ENCODE results near the gene ATP6V1G3.

DNA sequence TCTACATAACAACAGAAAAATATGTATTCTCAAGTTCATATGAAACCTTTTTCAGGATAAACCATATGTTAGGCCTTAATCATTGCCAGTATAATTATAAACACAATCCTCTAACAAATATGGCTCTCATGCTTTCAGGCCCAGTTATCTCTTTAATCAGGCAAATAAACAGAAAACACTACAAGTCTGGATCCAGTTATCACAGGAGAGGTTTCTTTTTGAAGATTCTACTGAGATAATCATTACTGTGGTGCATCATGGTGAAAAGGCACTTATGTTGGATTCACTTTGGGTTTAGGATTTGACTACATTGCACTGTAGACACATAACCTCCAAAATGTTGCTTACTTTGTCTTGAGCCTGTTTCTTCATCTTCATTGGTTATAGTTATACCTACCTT is 8.4 kb upstream of the ATP6V1G3 start:
- no peak for TF ChIP-seq POLR2A (IDR thresholded peaks at IDR 0.05)
- TF ChIP-seq, protein P1, sequence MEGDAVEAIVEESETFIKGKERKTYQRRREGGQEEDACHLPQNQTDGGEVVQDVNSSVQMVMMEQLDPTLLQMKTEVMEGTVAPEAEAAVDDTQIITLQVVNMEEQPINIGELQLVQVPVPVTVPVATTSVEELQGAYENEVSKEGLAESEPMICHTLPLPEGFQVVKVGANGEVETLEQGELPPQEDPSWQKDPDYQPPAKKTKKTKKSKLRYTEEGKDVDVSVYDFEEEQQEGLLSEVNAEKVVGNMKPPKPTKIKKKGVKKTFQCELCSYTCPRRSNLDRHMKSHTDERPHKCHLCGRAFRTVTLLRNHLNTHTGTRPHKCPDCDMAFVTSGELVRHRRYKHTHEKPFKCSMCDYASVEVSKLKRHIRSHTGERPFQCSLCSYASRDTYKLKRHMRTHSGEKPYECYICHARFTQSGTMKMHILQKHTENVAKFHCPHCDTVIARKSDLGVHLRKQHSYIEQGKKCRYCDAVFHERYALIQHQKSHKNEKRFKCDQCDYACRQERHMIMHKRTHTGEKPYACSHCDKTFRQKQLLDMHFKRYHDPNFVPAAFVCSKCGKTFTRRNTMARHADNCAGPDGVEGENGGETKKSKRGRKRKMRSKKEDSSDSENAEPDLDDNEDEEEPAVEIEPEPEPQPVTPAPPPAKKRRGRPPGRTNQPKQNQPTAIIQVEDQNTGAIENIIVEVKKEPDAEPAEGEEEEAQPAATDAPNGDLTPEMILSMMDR (IDR thresholded peaks at IDR 0.05) = no peak
